GM19193 (cell line): ENCODE results near the gene CERS4.

Source experiments
- POLR2A ChIP-seq: IDR thresholded peaks from 4 replicates; pipeline ENCODE4 v1.6.1; 2011; ENCODE audit not compliant: insufficient read depth, insufficient read length; ENCODE audit errors: extremely low read depth

The CERS4 gene

DNA sequence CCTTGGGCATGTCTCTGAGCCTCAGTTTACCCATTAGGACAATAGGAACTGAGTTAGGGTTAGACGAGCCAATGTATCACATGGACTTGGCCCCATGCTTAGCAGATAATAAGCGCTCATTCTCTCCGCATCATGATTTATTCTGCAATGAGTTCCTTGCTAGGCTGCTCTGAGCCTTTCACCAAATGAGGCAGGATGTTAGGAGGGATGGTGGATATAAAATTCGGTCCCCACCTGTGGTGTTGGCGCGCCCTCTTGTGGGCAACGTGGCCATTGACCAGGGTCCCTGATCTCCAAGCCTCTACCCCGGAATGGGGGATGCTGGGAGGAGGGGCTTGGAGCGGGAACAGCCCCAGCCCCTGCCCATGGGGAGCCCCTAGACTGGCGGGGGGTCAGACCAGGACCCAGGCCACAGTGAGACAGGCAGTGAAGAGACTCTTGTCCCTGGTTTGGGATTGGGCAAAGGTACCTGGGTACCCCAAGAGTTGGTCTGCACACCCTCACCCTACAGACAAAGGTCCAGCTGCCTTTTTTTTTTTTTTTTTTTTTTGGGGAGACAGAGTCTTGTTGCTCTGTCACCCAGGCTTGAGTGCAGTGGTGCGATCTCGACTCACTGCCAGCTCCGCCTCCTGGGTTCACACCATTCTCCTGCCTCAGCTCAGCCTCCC, 43.9 kb downstream of the CERS4 start:
- no peak for TF ChIP-seq POLR2A

DNA sequence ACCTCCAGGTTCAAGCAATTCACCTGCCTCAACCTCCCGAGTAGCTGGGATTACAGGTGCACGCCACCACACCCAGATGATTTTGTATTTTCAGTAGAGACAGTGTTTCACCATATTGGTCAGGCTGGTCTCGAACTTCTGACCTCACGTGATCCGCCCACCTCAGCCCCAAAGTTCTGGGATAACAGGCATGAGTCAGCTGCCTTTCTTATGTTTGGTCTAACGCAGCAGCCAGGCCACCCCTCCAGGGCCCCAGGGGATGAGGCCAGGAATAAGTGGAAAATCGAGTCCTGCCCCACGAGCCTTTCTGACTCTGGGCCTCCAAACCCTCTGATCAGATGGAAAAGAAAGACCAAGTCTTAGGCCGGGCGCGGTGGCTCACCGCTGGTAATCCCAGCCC, 44.5 kb downstream of the CERS4 start:
- TF ChIP-seq POLR2A, result no peak

DNA sequence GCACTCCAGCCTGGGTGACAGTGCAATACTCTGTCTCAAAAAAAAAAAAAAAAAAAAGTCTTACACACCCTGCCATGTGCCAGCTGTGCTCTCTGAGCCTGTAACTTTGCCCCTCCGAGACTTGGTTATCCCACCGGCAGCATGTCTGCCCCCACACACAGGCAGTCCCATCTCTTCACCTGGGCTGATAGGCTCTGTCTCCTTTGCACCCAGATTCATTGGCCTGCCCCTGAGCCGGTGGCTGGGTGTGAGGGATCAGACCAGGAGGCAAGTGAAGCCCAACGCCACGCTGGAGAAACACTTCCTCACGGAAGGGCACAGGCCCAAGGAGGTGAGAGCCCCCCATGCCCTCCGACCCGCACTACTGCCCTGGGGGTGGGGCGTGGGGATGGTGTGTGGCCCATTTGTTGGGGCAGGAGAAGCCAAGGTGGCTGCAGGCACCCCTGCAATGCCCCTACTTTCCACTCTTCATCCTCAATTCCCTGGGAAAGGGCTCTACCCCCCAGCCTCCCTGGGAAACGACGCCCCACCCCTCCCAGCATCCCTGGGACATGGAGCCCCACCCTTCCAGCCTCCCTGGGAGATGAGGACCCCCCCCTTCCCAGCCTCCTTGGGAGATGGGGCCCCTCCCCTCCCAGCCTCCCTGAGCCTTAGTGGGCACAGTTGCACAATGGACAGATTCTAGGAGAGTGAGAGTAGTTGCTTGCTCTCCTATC, 45.3 kb downstream of the CERS4 start:
- no peak for TF ChIP-seq POLR2A

DNA sequence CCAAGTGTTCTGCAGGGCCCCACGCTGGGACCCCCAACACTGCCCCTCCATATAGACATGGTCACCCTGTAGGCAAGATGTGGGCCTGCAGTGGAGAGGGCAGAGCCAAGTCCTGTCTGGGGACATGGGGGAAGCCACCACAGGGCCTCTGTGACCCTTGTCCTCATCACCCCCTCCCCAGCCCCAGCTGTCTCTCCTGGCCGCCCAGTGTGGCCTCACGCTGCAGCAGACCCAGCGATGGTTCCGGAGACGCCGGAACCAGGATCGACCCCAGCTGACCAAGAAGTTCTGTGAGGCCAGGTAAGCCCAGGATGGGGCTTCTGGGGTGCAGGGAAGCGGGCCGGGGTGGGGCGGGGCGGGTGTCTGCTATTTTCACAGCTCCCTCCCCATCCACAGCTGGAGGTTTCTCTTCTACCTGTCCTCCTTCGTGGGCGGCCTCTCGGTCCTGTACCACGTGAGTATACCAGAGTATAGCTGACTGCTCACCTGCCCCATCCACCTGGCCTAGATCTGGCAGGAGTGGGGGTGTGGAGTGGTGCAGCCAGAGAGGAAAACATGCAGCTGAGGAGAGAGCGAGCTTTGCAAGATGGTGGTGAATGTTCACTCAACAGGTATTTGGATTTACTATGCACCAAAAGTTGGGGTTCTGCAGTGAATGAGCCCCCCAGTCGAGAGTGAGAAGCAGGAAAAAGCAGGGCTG, 46.4 kb downstream of the CERS4 start:
- TF ChIP-seq POLR2A, result no peak

DNA sequence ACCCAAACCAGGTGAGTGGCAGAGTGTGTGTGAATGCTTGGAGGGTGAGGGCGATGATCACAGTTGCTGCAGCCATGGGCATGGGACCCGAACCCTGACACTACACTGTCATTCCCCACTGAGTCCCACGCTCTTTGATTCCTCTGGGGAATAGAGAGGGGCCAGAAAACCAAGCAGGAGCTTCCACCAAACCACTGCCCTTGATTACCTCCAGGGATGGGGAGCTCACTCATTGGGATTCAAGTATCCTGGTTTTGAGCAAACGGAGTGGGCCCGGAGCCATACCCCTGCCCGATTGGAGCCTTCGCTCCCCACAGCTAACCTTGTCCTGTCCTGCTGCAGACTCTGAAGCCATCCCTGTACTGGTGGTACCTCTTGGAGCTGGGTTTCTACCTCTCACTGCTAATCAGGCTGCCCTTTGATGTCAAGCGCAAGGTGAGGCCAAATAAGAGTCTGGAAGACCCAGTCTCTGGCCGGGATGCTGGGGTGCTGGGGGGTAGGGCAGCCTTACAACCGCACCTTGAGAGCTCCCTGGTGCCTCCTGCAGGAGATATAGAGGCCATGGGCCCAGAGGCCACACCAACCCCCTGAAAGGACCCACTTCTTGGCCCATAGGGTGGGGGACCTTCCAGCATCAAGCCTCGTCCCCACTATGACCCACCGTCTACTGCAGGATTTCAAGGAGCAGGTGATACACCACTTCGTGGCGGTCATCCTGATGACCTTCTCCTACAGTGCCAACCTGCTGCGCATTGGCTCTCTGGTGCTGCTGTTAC, 47.3 kb downstream of the CERS4 start:
- TF ChIP-seq POLR2A, result no peak

DNA sequence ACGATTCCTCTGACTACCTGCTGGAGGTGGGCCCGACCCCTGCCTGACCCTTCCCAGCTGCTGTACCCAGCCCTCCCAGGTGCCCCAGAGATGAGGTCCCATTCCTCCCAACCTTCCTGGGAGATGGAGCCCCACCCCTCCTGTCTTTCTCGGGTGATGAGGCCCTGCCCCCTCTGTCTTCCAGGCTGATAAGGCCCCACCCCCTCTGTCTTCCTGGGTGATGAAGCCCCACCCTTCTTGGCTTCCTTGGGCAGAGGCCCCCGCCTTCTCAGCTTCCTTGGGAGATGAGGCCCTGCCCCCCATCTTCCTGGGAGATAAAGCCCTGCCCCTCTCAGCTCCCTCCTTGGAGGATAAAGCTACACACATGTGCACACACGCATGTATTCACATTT, 47.9 kb downstream of the CERS4 start:
- TF ChIP-seq POLR2A, result no peak

DNA sequence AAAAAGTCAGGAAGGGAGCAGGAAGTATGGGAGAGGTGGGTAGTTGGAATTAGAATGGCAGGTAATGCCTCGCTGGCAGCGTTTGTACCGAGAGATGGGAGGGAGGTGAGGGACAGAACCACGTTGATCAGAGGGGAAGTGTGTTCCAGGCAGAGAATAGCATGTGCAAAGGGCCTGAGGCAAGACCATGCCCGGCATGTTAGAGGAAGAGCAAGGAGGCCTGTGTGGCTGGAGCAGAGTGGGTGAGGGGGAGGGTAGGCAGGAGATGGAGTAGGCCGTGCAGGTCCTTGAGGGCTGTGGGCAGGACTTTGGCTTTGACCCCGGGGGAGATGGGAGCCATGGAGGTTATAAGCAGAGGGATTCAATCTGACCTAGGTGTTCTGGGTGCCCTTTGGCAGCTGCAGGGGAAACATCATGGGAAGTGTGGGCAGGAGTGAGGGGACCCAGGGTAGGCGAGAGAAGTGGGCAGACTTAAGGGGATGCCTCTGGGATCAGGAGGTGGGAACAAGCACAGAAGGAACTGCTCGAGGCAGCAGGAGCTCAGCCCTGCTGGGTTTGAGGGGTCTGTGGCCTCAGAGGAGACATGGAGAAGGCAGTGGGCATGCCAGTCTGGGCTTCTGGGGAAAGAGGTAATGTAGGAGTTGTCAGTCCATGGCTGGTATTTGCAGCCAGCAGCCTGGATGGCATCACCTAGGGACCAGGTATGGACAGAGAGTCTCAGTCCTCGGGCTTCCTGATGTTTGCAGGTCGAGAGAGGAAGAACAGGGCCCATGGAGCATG, 50.2 kb downstream of the CERS4 start:
- TF ChIP-seq POLR2A, result no peak

DNA sequence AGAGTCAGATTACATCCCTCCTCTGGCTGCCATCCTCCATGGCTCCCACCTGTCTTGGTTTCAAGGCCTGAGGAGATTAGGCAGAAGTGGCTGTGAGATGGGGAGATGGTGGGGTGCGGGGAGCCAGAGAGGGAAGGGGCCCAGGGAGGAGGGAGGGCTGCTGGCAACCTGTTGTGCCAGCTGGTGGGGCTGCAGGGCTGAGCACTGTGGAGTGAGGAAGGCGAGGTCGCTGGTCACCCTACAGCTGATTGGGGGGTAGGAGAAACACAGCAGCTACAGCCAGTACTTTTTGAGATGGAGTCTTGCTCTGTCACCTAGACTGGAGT, 50.7 kb downstream of the CERS4 start:
- TF ChIP-seq POLR2A, result no peak

DNA sequence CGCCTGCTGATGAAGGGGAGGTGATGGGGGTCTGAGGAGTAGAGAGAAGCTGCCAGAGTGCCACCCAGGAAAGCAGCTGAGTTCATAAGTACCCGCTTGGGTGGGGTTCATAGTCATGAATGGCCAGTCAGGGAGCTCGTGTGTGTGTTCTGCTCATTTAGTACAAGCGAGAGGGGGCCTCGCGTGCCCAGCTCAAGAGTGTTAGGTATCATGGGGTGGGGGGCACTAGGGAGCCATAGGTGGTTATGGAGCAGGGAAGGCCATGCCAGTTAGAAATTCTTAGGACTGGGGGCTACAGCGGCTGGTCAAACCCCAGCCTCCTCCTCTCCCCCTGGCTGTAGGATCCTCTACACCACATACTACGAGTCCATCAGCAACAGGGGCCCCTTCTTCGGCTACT, 52.2 kb downstream of the CERS4 start:
- no peak for TF ChIP-seq POLR2A

DNA sequence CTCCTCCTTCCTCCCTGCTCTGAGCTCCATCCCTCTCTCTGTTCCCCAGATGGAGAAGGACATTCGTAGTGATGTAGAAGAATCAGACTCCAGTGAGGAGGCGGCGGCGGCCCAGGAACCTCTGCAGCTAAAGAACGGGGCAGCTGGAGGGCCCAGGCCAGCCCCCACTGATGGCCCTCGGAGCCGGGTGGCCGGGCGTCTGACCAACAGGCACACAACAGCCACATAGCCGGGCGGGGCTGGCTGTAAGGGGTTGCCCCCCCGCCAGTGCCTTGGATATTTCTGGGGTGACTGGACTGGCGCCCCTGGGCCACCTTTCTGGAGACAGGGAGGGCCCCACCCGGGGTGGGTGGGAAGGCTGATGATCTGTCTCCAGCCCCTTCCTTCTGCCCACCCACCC, 52.7 kb downstream of the CERS4 start:
- TF ChIP-seq POLR2A, result no peak

DNA sequence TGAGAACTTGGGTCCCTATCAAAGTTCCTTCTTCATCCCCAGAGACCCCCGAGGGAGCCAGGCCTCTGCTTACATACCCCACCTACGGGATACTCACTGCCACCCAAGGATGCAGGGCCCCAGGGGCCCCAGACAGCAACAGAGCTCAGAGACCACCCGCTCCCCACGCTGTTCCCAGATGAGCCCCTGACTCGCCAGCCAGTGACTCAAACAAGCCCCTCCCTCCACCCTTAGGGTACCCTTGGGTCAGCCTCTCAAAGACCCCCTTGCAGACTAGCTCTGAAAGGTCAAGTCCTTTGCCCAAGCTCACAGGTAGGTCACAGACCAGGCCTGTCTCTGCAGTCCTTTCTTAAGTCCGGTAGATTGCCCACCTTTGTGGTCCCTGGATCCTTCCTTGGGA, 53.3 kb downstream of the CERS4 start:
- no peak for TF ChIP-seq POLR2A

DNA sequence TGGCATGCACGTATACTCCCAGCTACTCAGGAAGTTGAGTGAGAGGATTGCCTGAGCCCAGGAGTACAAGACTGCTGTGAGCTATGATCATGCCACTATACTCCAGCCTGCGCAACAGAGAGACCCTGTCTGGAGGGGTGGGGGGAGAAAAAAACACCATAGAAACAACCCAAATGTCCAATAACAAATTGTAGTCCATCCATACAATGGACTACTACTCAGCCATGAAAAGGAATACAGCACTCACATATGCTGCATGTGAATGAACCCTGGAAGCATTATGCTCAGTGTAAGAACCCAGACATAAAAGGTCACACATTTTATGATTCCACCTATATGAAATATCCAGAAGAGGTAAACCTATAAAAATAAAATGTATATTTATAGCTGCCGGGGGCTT, 56.7 kb downstream of the CERS4 start:
- no peak for TF ChIP-seq POLR2A

DNA sequence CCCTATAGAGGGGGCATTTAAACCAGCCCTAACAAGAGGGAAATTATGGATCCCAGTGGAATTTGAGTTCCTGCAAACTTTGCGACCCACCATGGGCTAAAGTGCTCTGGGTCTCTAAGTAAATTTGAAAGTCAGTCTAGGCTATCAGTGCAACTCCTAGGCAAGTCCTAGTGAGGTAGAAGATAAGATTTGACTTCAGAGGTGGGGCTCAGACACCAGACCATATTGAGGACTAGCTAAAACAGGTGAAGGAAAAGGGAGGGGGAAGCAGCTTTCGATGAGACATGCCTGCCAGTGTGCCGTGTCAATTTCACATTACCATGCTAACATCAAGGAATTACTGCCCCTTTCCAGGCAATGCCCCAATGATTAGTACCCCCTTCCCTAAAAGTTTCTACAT, 60.6 kb downstream of the CERS4 start:
- TF ChIP-seq POLR2A, result no peak

DNA sequence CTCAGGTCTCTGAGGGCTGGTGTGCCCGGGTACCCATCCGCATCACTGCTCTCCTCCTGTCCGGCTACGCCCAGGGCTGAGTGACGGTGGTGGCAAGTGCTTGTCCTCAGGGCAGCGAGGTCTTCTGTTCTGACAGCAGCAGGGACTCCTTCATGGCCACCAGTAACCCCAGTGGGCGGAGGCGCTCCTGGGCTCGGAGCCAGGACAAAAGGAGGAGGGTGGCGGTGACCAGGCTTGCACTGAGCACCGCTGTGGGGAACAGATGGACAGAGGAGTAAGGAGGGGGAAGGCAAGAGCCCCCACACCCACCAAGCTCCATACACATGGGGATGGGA, 93.2 kb downstream of the CERS4 start:
- no peak for TF ChIP-seq POLR2A

DNA sequence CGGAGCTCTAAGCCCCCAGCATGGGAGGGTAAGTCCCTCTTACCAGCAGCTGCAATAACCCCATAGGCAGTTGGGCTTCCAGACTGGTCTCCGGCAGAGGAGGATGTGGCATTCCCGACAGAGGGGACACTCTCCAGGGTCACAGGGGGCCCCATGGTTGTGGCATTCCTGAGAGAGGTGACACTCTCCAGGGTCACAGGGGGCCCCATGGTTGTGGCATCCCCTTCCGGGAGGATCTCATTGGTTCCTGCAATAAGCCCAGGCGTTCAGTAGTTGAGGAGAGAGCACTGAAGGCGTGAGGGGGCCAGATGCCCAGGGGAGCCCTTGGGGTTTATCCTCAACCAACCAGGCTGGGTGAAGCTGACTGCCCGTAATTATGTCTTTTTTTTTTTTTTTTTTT, 93.6 kb downstream of the CERS4 start:
- TF ChIP-seq POLR2A, result no peak
